ENCODE measurements around the gene MYEOV. TPM values are rescaled to one million over a fixed set of nuclear protein-coding genes. Genes with fewer than 3 reads are reported as not detected.

The MYEOV gene
- total RNA-seq, 2 donors from 2014 or later, result 4.5 to 8.2 TPM

DNA sequence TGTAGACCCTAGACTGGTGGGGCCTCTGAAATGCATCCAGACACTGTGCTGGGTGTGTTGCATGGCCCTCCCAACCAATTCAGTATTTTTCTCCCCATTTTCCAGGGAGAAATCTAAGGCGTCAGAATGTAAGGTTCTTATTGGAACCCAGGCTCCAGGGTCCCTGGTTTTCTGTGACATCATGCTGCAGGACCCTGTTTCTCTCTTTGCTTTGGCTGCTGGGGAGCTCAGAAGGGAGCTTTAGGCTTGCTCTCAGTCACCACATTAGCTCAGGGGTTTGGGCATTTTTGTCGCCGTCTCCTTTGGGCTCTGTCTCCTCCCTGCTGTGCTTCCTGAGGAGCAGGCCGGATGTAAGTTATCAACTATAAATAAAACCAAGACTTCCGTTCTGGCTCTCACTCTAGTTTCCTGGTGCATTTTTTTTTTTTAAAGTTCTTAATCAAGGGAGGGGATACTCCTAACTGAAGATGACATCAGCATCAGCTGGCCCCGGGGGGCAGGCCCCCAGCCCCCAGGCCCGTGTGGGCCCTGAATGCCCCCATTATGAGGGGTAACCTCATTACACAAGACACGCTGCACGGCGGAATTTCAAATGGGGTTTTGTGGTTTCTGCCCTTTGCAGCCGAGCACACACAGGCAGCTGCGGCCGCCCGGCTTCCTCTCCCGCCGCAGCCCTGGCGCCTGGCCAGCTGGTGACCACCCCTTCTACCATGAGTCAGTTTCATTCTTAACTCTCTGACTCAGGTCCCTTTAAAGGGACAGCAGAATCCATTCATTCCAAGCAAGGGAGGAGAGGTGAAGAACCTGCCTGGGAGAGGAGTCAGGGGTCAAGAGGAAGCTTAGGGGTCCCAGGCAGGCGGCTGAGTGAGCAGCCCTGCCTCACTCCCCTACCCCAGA, 3.2 kb downstream of the MYEOV start:
- TF ChIP-seq, protein P1, sequence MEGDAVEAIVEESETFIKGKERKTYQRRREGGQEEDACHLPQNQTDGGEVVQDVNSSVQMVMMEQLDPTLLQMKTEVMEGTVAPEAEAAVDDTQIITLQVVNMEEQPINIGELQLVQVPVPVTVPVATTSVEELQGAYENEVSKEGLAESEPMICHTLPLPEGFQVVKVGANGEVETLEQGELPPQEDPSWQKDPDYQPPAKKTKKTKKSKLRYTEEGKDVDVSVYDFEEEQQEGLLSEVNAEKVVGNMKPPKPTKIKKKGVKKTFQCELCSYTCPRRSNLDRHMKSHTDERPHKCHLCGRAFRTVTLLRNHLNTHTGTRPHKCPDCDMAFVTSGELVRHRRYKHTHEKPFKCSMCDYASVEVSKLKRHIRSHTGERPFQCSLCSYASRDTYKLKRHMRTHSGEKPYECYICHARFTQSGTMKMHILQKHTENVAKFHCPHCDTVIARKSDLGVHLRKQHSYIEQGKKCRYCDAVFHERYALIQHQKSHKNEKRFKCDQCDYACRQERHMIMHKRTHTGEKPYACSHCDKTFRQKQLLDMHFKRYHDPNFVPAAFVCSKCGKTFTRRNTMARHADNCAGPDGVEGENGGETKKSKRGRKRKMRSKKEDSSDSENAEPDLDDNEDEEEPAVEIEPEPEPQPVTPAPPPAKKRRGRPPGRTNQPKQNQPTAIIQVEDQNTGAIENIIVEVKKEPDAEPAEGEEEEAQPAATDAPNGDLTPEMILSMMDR (IDR thresholded peaks at IDR 0.05), result no peak
- Histone ChIP-seq H3K4me1 (peaks cover 36% of the 10 kb centered on the region), H3K27me3 (no peaks in the 10 kb centered on the region), H3K4me3 (no peak overlapping the region), H3K9me3 (no peaks in the 10 kb centered on the region), H3K27ac (peak overlapping the region; percentile 92), H3K36me3 (no peaks in the 10 kb centered on the region), H3K9ac (ENCODE audit: low read depth in 2 of 2, low read length in 2 of 2) (peak overlapping the region; percentile 44 to 87)
- DNase-seq, result peak; percentile 93
- intact Hi-C loops (cut with DNase I), result loop anchor here (10.0 kb wide), 1 partner anchor 168 kb away; no protein-coding TSS in a partner anchor

DNA sequence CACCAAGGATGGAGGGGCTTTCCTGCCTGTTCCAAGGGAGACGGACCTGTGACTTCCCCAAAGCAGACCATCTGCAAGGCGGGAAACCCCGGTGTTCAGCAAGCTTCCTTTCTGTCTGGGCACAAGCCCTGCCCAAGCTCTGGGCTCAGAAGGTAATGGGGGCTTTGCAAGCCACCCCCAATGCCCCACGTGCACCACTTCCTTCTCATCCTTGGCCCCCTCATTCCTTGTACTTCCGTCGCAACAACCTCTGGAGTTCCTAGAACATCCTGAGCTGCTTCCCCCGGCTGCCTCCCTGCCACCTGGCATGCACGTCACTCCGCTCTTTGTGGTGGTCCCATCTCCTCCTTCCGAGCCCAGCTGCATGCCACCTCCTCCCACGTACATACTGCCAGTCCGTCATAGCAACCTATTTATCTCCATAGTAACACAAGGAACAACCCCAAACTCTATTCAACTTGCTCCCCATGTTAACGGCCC, 3.9 kb downstream of the MYEOV start:
- Histone ChIP-seq H3K27me3 (no peaks in the 10 kb centered on the region), H3K4me3 (no peak overlapping the region), H3K27ac (peak overlapping the region; percentile 92), H3K36me3 (no peaks in the 10 kb centered on the region), H3K9ac (ENCODE audit: low read depth in 2 of 2, low read length in 2 of 2) (peak overlapping the region; percentile 44 to 87), H3K9me3 (no peaks in the 10 kb centered on the region), H3K4me1 (peaks cover 36% of the 10 kb centered on the region)
- DNase-seq, result no peak
- TF ChIP-seq, protein P1 (IDR thresholded peaks at IDR 0.05), result no peak
- intact Hi-C loops (cut with DNase I), result loop anchor here (10.0 kb wide), 1 partner anchor 167 kb away; no protein-coding TSS in a partner anchor

GRCh38 chr11:69298267-69299022, 4.5 kb downstream of the MYEOV start:
- intact Hi-C loops (cut with DNase I), result loop anchor here (10.0 kb wide), 1 partner anchor 166 kb away; no protein-coding TSS in a partner anchor
- H3K27me3 ChIP-seq, result no peaks in the 10 kb centered on the region
- peak overlapping the region; percentile 82 to 87 for H3K9ac ChIP-seq (ENCODE audit: low read depth in 2 of 2, low read length in 2 of 2)
- H3K27ac ChIP-seq, result peak overlapping the region; percentile 92
- H3K4me3 ChIP-seq, result no peak overlapping the region
- TF ChIP-seq, protein P1 (IDR thresholded peaks at IDR 0.05), result no peak
- DNase-seq, result peak; percentile 78
- no peaks in the 10 kb centered on the region for H3K36me3 ChIP-seq
- peaks cover 36% of the 10 kb centered on the region for H3K4me1 ChIP-seq
- H3K9me3 ChIP-seq, result no peaks in the 10 kb centered on the region

- intact Hi-C loops (cut with DNase I), result loop anchor here (10.0 kb wide), 1 partner anchor 166 kb away; no protein-coding TSS in a partner anchor
- DNase-seq, result no peak
Measured at GRCh38 chr11:69299023-69299461, 5.1 kb downstream of the MYEOV start.

More at GRCh38 chr11:69299023-69299461, 5.1 kb downstream of the MYEOV start:
- TF ChIP-seq, protein P1 (IDR thresholded peaks at IDR 0.05), result no peak
- H3K4me1 ChIP-seq, result peaks cover 36% of the 10 kb centered on the region
- H3K27ac ChIP-seq, result peak overlapping the region; percentile 92
- H3K27me3 ChIP-seq, result no peaks in the 10 kb centered on the region
- peak overlapping the region; percentile 45 to 87 for H3K9ac ChIP-seq (ENCODE audit: low read depth in 2 of 2, low read length in 2 of 2)
- H3K4me3 ChIP-seq, result no peak overlapping the region
- no peaks in the 10 kb centered on the region for H3K36me3 ChIP-seq
- no peaks in the 10 kb centered on the region for H3K9me3 ChIP-seq
